ENCODE measurements around the gene TPSB2. TPM values are rescaled to one million over a fixed set of nuclear protein-coding genes. Genes with fewer than 3 reads are reported as not detected.
"Not testable (repeated sequence)": the region's sequence is repeated elsewhere in the genome, so short reads cannot be mapped to it uniquely, and the experiment has no call there.

The TPSB2 gene
- total RNA-seq, 1 donor from 2014 or later, result not detected

GRCh38 chr16:1243363-1243762, 13.4 kb upstream of the TPSB2 start:
- intact Hi-C loops (cut with micrococcal nuclease); H3K27ac Mint-ChIP-seq; DNase-seq (ENCODE audit: low spot score); H3K4me3 Mint-ChIP-seq; H3K4me1 Mint-ChIP-seq (ENCODE audit: low read depth); H3K9me3 Mint-ChIP-seq; H3K27me3 Mint-ChIP-seq (ENCODE audit: insufficient read depth); H3K36me3 Mint-ChIP-seq (ENCODE audit: low read depth): not testable (repeated sequence)

DNA sequence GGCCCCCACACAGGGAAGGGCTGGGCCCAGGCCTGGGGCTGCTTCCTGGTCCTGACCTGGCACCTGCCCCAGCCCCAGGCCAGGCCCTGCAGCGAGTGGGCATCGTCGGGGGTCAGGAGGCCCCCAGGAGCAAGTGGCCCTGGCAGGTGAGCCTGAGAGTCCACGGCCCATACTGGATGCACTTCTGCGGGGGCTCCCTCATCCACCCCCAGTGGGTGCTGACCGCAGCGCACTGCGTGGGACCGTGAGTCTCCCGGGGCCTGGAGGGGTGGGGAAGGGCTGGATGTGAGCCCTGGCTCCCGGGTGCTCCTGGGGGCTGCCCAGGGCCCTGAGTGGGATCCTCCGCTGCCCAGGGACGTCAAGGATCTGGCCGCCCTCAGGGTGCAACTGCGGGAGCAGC, 11.1 kb upstream of the TPSB2 start:
- DNase-seq (ENCODE audit: low spot score); H3K27ac Mint-ChIP-seq; H3K4me3 Mint-ChIP-seq; intact Hi-C loops (cut with micrococcal nuclease); H3K36me3 Mint-ChIP-seq (ENCODE audit: low read depth); H3K4me1 Mint-ChIP-seq (ENCODE audit: low read depth); H3K27me3 Mint-ChIP-seq (ENCODE audit: insufficient read depth); H3K9me3 Mint-ChIP-seq: not testable (repeated sequence)

GRCh38 chr16:1240436-1240835, 10.5 kb upstream of the TPSB2 start, which contains the start of gene TPSAB1:
Gene TPSAB1 (plus strand): TSS chr16:1240705. CDS start chr16:1240939, 234 bp downstream.
- H3K27ac Mint-ChIP-seq; H3K27me3 Mint-ChIP-seq (ENCODE audit: insufficient read depth); H3K9me3 Mint-ChIP-seq; H3K36me3 Mint-ChIP-seq (ENCODE audit: low read depth); DNase-seq (ENCODE audit: low spot score); intact Hi-C loops (cut with micrococcal nuclease); H3K4me1 Mint-ChIP-seq (ENCODE audit: low read depth); H3K4me3 Mint-ChIP-seq: not testable (repeated sequence)

- H3K27ac Mint-ChIP-seq; H3K4me1 Mint-ChIP-seq (ENCODE audit: low read depth); H3K27me3 Mint-ChIP-seq (ENCODE audit: insufficient read depth); DNase-seq (ENCODE audit: low spot score); H3K4me3 Mint-ChIP-seq; intact Hi-C loops (cut with micrococcal nuclease); H3K36me3 Mint-ChIP-seq (ENCODE audit: low read depth); H3K9me3 Mint-ChIP-seq: not testable (repeated sequence)
Measured at GRCh38 chr16:1239575-1239974, 9.6 kb upstream of the TPSB2 start.

DNA sequence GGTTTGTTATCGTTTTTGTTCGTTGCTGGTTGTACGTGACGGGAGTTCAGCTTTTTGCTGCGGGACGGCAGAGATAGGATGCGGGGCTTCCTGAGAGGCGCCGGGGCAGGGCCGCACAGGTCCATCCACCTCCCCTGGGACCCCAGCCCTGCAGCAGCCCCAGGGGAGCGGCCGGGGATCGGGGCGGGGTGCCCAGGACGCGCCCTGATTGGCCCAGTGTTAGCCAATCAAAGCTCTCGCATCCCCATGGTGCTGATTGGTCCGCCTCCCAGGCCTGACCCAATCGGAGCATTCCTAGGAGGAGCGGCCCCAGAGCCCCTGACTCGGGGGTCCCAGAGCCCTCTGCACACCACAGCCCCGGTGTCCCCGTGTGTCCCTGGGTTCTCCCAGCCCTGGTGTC, 8.9 kb upstream of the TPSB2 start:
- H3K4me3 Mint-ChIP-seq; H3K9me3 Mint-ChIP-seq; H3K4me1 Mint-ChIP-seq (ENCODE audit: low read depth); H3K36me3 Mint-ChIP-seq (ENCODE audit: low read depth); H3K27me3 Mint-ChIP-seq (ENCODE audit: insufficient read depth); DNase-seq (ENCODE audit: low spot score); H3K27ac Mint-ChIP-seq; intact Hi-C loops (cut with micrococcal nuclease): not testable (repeated sequence)

GRCh38 chr16:1237990-1238389, 8.0 kb upstream of the TPSB2 start:
- Mint-ChIP-seq H3K9me3 (no peaks in the 10 kb centered on the region), H3K4me3 (no peak overlapping the region), H3K27me3 (ENCODE audit: insufficient read depth) (no peaks in the 10 kb centered on the region), H3K27ac (no peak overlapping the region), H3K4me1 (ENCODE audit: low read depth) (no peaks in the 10 kb centered on the region), H3K36me3 (ENCODE audit: low read depth) (no peaks in the 10 kb centered on the region)
- DNase-seq (ENCODE audit: low spot score), result no peak
- intact Hi-C loops (cut with micrococcal nuclease), result no loop called here

DNA sequence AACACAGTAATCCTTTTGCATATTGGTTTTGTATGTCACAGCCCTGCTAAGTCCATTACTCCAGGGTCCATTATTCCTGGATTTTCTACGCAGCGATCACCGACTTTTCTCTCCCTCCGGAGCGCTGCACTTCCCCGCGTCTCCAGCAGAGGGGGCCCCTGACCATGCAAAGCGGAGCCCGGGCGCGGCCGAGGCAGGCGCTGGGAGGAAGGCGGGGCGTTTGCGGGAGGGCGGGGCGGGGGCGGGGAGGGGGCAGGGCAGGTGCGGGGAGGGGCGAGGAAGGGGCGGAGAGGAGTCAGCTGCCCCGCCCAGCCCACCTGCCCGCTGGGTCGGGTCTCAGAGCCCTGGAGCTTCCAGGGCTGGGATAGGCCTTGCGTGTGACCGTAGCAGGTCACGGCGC, 6.7 kb upstream of the TPSB2 start:
- H3K4me1 Mint-ChIP-seq (ENCODE audit: low read depth); H3K27me3 Mint-ChIP-seq (ENCODE audit: insufficient read depth); intact Hi-C loops (cut with micrococcal nuclease); H3K36me3 Mint-ChIP-seq (ENCODE audit: low read depth); H3K27ac Mint-ChIP-seq; H3K9me3 Mint-ChIP-seq; H3K4me3 Mint-ChIP-seq; DNase-seq (ENCODE audit: low spot score): not testable (repeated sequence)

DNA sequence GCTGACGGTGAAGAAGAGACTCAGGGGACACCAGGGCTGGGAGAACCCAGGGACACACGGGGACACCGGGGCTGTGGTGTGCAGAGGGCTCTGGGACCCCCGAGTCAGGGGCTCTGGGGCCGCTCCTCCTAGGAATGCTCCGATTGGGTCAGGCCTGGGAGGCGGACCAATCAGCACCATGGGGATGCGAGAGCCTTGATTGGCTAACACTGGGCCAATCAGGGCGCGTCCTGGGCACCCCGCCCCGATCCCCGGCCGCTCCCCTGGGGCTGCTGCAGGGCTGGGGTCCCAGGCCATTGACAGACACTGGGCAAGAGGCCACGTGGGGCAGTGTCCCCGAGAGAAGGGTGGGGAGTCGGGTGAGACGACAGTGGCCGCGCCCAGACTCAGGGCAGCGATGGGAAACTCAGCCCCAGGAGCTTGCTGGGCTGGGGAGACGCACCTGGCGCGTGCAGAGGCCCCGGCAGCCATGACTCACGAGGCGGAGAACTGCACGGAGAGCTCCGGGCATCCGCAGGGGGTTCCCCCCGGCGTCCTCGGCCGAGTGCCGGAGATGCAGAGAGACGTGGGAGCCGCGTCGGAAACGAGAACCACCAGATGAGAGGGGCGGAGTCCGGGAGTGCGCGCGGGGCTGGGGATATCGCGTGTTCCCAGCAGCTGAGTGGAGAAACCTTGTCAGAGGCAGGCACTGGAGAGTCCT, 2.2 kb upstream of the TPSB2 start:
- H3K27ac Mint-ChIP-seq; intact Hi-C loops (cut with micrococcal nuclease); DNase-seq (ENCODE audit: low spot score); H3K4me1 Mint-ChIP-seq (ENCODE audit: low read depth); H3K9me3 Mint-ChIP-seq; H3K36me3 Mint-ChIP-seq (ENCODE audit: low read depth); H3K27me3 Mint-ChIP-seq (ENCODE audit: insufficient read depth); H3K4me3 Mint-ChIP-seq: not testable (repeated sequence)

- H3K9me3 Mint-ChIP-seq; intact Hi-C loops (cut with micrococcal nuclease); DNase-seq (ENCODE audit: low spot score); H3K4me3 Mint-ChIP-seq; H3K4me1 Mint-ChIP-seq (ENCODE audit: low read depth); H3K27me3 Mint-ChIP-seq (ENCODE audit: insufficient read depth); H3K36me3 Mint-ChIP-seq (ENCODE audit: low read depth); H3K27ac Mint-ChIP-seq: not testable (repeated sequence)
Measured at GRCh38 chr16:1231301-1231700, 1.3 kb upstream of the TPSB2 start.

- H3K4me3 Mint-ChIP-seq; intact Hi-C loops (cut with micrococcal nuclease); H3K9me3 Mint-ChIP-seq; H3K4me1 Mint-ChIP-seq (ENCODE audit: low read depth); H3K27ac Mint-ChIP-seq; DNase-seq (ENCODE audit: low spot score); H3K27me3 Mint-ChIP-seq (ENCODE audit: insufficient read depth); H3K36me3 Mint-ChIP-seq (ENCODE audit: low read depth): not testable (repeated sequence)
Measured at GRCh38 chr16:1230471-1231212, 658 bp upstream of the TPSB2 start.

DNA sequence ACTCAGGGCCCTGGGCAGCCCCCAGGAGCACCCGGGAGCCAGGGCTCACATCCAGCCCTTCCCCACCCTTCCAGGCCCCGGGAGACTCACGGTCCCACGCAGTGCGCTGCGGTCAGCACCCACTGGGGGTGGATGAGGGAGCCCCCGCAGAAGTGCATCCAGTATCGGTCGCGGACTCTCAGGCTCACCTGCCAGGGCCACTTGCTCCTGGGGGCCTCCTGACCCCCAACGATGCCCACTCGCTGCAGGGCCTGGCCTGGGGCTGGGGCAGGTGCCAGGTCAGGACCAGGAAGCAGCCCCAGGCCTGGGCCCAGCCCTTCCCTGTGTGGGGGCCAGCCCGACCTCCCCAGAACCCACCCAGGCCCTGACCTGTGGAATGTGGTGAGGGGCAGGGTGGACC, 508 bp downstream of the TPSB2 start:
- H3K9me3 Mint-ChIP-seq; H3K4me3 Mint-ChIP-seq; H3K27ac Mint-ChIP-seq; DNase-seq (ENCODE audit: low spot score); H3K36me3 Mint-ChIP-seq (ENCODE audit: low read depth); H3K4me1 Mint-ChIP-seq (ENCODE audit: low read depth); intact Hi-C loops (cut with micrococcal nuclease); H3K27me3 Mint-ChIP-seq (ENCODE audit: insufficient read depth): not testable (repeated sequence)

GRCh38 chr16:1228227-1228626, 1.8 kb downstream of the TPSB2 start:
- DNase-seq (ENCODE audit: low spot score); H3K4me3 Mint-ChIP-seq; intact Hi-C loops (cut with micrococcal nuclease); H3K4me1 Mint-ChIP-seq (ENCODE audit: low read depth); H3K27me3 Mint-ChIP-seq (ENCODE audit: insufficient read depth); H3K27ac Mint-ChIP-seq; H3K36me3 Mint-ChIP-seq (ENCODE audit: low read depth); H3K9me3 Mint-ChIP-seq: not testable (repeated sequence)

DNA sequence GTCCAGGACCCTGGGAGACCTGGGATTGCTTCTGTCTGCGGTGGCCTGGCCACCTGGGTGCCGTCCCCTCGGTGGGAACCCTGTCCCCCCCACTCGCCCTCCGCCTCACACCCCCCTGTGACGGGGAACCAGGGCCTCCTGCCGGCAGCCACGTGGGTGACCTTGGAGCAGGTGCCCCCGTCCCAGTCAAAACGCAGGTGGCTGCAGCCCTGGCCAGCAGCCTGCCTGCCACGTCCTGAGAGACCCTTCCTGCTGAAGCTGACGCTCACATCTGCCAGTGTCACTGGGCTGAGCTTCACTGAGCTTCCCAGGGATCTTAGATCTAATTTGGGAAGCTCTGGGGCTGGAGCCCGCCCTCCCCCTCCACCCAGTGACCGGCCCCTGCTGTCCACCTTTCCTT, 3.3 kb downstream of the TPSB2 start:
- H3K27ac Mint-ChIP-seq; H3K4me3 Mint-ChIP-seq; DNase-seq (ENCODE audit: low spot score); intact Hi-C loops (cut with micrococcal nuclease); H3K27me3 Mint-ChIP-seq (ENCODE audit: insufficient read depth); H3K4me1 Mint-ChIP-seq (ENCODE audit: low read depth); H3K9me3 Mint-ChIP-seq; H3K36me3 Mint-ChIP-seq (ENCODE audit: low read depth): not testable (repeated sequence)

Measured in activated T-helper 1 cell treated with anti-CD3 and anti-CD28 coated beads, Interleukin-12 subunit alpha, Interleukin-12 subunit beta, Interleukin-2, Interleukin-4 antibody, amounts not matched to agents 30 ng/mL and 10 ng/mL and 1 ng/mL, durations not matched to agents 14 hours and 24 hours and 36 hours (primary cell).